ENCODE measurements around the gene WNK4. TPM values are rescaled to one million over a fixed set of nuclear protein-coding genes. Genes with fewer than 3 reads are reported as not detected.

The WNK4 gene
- total RNA-seq, 1 experiment from 2014 or later, result not detected

- no peak for DNase-seq (ENCODE audit: low spot score)
These were observed 16.9 kb downstream of the WNK4 start for GRCh38 chr17:42797067-42798007.

DNA sequence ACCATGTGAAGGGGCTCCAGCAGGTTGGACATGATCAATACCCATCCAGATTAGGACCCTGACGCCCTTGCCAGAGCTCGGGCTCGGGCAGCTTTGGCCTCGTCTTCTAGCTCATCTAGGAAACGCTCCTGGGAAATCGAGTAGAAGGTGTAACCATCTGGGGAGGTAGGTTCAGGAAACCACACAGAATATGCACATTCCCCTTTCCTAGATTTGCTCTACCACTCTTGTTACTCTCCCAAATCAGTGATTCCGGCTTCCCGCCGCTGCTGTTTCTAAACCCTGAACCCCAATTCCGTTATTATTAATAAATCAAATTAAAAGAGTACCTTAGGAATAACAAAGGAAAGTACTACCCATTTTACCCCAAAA, 17.6 kb downstream of the WNK4 start:
- no peak for DNase-seq (ENCODE audit: low spot score)

GRCh38 chr17:42798383-42799380, 18.3 kb downstream of the WNK4 start, which contains the start of the genes CNTD1 and COA3:
Gene CNTD1 (plus strand): TSS chr17:42798861. CDS start chr17:42799068, 207 bp downstream.
Gene COA3 (minus strand): TSS chr17:42798704. CDS start chr17:42798681, 23 bp downstream.
- DNase-seq (ENCODE audit: low spot score), result peak; percentile 77

DNA sequence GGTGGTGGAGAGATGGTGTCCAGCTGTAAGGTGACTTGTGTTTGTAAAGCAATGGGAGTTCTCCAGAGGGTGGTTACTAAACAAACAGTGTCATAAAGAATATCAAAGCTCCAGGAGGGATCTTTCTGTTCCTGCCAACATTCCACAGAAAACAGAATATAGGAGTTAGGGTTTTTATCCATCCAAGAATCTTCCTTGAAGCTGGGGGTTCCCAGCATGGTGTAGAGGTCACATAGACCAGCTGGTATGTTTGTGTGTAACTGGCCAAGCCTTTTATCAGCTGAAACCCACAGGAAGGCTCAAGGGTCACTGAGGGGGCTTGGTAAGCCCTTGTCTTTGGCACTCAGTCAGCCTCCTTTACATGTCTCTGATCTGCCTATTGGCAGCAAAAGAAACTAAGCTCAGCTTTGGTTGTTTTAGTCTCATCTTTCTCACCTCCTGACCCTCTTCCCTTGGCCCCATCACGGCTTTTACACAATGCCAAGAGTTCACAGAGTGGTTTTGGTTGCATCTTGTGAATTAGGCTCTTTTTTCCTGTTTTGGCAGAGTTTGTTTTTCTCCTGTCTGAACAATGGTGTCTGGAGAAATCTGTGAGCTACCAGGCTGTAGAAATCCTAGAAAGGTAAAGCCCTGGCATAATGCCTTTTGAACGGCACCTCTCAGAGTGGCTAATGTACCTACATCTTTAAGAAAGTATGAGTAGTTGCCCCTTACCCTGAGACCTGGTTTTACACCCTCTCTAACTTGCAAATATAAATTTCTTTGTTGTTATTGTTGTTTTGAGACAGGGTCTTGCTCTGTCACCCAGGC, 22.9 kb downstream of the WNK4 start:
- DNase-seq (ENCODE audit: low spot score), result no peak

DNA sequence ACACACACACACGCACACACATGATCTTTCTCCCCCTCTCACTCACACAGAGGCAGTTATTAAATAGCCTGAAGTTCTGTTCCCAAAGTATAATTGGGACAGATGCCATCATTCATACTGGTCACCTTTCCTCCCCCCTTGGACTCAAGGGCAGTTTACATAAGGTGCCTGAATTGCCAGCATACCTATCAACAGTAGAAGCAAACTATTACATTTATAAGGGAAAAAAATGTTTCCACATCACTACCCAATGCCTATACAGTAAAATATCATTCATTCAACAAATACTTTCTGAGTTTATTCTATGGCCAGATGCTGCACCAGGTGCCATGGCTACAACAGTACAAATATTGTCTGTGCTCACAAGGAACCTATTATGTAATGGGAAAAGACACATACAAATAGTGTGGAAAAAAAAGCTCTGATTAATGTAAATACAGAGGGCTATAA, 24.5 kb downstream of the WNK4 start:
- DNase-seq (ENCODE audit: low spot score), result no peak

DNA sequence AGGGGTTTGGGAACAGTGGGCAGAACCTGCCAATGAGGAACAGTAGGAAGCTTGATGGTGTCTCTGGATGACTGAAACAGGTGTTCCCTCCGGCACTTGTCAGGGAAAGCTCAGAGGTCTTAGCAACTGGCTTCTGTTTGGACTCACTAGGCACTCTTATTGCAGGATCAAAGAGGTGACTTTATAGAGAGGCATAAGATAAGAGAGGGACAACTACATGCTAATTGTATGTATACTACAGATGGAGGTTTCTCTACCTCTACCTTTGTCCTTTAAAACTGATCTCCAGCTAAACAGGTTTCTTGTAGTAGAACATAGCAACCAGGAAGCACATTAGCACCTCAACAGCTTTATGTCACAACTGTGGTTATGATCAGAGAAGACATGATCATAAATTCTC, 25.8 kb downstream of the WNK4 start:
- no peak for DNase-seq (ENCODE audit: low spot score)

DNA sequence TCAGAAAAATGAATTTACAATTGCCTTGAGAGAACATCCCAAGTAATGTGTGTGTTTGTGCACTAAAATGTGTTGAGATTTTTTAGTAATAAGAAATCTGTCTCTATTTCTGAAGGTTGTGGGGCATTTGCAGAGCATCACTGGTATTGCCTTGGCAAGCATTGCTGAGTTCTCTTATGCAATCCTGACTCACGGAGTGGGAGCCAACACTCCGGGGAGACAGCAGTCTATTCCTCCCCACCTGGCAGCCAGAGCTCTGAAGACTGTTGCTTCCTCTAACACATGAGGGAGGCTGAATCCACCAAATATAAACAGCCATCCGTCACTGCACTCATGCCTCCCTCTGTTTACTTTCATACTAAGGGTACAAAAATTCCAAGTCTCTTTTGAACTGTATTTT, 28.8 kb downstream of the WNK4 start:
- DNase-seq (ENCODE audit: low spot score), result peak; percentile 23

DNA sequence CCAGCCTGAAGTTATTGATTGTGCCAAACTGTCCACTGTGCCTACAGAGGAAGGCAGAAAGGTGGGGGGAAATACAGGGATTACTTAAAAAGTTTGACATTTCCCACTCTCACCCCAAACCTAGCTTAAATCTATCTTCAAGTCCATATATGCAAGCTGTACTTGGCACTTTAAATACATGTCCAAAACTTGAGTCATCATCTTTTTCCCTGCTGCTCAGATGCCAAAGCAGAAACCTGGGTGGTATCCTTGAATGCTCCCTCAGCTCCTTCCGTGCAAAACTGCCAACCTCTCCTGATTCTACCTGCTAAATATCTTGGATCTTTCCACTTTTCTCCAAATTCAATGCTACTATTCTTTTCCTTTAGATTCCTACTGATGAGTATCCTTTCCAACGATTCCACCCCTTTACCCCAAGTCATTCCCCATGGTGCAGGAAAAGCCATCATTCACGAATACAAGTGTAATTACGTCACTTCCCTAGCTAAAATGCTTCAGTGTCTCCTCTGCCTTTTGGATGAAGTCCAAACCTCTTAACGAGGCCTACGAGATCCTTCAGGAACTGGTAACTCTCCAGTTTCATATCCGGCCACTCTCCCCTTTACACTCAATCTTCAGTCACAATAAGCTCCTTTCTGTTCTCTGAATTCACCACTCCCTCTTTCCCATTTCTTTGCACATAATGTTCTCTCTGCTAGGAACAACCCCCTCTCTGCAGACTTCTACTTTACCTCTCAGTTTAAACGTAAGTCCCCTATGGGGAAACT, 34.4 kb downstream of the WNK4 start:
- DNase-seq (ENCODE audit: low spot score), result no peak

DNA sequence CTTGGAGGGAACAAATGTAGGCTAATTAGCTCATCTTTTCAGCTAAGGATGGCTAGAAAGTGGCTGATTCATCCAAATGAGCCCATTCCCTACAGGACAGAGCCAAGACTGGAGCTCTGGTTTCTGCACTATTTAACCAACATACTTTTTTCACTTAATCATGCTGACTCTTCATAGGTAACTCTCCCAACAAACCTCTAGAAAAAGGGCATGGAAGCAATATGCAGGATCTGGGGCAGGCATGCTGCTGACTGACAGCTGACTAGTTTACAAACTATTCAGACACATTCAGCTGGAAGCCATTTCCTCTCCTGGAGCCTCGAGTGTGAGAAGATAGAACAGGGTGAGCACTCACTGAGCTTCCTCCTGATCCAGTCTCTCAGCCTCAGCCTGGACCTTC, 37.5 kb downstream of the WNK4 start:
- DNase-seq (ENCODE audit: low spot score), result no peak

- no peak for DNase-seq (ENCODE audit: low spot score)
These were observed 38.0 kb downstream of the WNK4 start for GRCh38 chr17:42818379-42818778.

DNA sequence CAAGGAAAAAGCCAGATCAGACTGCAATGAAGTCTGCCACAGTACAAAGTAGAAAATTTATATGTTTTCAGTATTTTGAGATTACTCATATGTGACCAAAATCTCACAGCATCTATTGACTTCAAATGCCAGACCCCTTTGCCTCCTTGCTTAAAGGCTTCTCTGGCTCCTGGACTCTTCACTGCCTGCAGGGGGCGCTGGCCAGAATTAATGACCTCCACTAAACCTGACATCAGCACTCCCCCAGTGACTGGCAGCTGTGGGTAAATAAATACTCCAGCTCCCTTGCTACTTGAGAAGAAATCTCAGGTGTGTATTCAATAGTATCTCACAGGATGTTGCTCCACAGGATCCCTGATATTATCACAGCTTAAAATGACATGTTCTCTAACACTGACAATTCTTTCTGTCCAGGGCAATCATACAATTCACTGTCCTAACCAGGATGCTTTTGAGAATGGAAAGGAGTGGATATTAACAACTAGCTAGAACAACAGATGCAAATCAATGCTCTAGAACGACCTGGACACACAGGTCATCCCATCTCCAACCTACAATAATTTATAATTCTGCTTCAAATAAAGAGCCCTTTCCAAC, 39.6 kb downstream of the WNK4 start:
- DNase-seq (ENCODE audit: low spot score), result peak; percentile 48

DNA sequence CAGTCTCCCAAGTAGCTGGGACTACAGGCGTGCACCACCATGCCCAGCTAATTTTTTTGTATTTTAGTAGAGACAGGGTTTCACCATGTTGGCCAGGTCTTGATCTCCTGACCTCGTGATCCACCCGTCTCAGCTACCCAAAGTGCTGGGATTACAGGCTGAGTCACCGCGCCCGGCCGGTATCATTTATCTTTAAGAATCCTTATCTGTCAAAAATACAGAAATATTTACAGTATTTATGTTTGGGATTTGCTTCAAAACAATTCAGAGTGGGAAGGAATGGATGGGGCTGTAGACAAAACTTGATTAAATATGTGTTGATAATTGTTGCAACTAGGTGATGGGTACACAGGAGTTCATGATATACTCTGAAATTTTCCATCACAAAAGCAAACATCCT, 40.8 kb downstream of the WNK4 start:
- DNase-seq (ENCODE audit: low spot score), result no peak

DNA sequence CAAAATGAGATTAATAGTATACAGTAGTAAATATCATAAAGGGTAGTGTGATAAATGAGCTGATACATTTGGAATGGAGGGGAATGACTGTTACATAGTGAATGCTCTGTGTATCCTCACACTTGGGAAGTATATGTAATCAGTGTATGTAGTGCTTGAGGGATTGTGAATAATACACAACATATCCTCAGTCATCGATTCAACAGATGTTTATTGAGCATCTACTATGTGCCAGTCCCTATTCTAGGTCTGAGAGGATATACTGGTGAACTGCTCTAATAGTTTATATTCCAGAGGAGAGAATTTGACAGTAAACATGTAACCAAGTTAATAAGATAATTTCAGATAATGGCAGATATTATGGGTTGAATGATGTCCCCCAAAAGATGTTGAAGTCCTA, 47.1 kb downstream of the WNK4 start:
- DNase-seq (ENCODE audit: low spot score), result no peak

DNA sequence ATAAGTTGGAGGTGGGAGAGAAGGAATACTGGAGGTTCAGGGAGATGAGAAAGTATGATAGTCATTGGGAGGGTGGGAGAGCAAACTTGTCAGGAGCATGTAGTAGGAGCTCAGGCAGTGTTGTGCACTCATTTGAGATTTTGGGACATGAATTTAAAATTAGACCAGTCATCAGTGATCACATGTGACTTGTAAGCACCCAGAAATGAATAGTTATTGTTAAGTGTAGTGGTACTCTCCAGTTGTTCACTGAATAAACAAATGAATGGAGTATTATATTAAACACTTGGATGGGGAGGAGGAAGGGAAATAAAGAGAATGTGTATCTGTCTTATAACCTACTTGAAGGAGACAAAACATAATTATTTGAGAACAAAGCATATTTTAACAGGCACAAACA, 50.6 kb downstream of the WNK4 start:
- DNase-seq (ENCODE audit: low spot score), result no peak

- no peak for DNase-seq (ENCODE audit: low spot score)
These were observed 52.0 kb downstream of the WNK4 start for GRCh38 chr17:42832213-42832933.

DNA sequence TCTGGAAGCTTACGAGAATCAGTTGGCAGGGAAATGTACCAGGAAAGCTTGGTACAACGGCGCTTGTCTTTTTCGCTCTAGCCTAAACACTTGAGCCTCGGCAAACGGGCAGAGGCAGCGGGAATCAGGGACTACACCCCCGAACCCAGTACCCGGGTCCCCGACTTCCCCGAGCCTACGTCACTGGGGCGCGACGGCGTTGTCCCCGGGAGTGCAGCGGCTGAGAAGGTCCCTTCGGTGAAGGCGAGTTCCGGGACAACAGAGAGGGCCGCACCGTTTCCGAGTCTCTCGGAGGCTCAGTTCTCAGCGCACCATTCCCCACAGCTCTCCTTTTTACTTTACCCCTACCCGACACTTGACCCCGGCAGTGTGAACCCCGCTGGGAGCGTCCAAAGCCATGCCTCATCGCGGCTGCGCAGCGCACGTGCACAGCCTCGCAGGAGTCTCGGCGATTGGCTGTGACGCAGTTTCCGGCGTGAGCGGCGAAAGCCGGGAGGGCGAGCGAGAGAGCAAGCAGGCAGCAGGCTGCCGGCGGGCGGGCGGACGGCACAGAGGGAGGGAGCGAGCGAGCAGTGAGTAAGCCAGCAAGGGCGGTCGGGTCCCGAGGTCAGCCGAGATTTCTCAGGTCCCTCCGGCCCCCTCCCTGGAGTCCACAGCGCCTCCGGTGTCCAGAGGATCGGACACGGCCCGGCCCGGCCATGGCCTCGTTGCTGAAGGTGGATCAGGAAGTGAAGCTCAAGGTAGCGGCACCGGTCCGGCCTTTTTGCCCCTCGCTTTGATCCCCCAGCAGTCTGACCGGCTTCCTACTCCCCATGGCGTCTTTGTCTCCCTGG, 52.7 kb downstream of the WNK4 start, which contains the start of gene PSME3:
Gene PSME3 (plus strand): TSS at position 464 of the 833 bp plus-strand sequence. CDS start 235 bp downstream, at position 699.
- DNase-seq (ENCODE audit: low spot score), result peak; percentile 85

- DNase-seq (ENCODE audit: low spot score), result no peak
These were observed 53.5 kb downstream of the WNK4 start for GRCh38 chr17:42833767-42834422.

DNA sequence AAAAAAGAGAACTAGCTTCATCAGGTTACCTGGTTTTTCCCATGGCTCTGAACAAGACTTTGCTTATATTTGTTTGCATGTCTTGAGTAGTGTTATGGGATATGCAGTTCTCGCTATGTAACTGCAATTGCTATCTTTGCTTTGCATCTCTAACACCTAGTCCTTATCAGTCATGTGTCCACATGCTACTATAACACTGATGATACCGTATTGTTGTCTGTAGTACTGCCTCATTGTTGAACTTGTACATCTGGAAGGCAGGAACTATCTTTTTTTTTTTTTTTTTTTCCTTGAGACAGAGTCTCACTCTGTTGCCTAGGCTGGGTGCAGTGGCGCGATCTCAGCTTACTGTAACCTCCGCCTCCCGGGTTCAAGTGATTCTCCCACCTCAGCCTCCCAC, 55.3 kb downstream of the WNK4 start:
- DNase-seq (ENCODE audit: low spot score), result no peak
